ENCODE results near the gene GHRL.

DNA sequence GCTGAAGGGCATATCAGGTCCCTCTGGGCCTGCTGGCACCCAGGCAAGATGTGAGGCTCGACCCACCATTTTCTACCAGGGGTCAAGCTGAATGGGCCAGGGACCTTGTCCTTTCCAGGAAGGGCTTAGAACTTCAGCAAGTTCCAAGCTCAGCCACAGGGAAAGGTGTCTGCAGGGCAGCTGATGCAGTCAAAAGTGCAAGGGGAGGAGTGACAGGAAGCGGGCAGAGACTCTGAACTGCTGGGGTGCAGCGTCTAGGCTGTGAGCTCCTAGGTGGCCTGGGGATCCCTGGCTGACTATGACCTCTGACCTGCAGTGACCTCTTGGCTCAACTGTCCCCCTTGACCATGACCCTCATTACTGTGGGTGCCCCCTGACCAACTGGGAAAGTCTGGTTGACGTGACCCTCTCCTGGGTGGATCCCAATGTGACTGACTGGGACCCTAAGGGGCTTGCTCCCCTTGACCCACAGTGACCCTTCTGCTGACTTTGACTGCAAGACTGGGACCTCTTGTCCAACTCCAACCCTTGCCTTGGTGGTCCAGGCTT is 42.5 kb upstream of the GHRL start:
- TF ChIP-seq, protein P1, sequence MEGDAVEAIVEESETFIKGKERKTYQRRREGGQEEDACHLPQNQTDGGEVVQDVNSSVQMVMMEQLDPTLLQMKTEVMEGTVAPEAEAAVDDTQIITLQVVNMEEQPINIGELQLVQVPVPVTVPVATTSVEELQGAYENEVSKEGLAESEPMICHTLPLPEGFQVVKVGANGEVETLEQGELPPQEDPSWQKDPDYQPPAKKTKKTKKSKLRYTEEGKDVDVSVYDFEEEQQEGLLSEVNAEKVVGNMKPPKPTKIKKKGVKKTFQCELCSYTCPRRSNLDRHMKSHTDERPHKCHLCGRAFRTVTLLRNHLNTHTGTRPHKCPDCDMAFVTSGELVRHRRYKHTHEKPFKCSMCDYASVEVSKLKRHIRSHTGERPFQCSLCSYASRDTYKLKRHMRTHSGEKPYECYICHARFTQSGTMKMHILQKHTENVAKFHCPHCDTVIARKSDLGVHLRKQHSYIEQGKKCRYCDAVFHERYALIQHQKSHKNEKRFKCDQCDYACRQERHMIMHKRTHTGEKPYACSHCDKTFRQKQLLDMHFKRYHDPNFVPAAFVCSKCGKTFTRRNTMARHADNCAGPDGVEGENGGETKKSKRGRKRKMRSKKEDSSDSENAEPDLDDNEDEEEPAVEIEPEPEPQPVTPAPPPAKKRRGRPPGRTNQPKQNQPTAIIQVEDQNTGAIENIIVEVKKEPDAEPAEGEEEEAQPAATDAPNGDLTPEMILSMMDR (IDR thresholded peaks at IDR 0.05; ENCODE audit: insufficient read depth, low read length, poor library complexity, severe bottlenecking) = no peak
- no peak for TF ChIP-seq EZH2phosphoT487 (conservative IDR thresholded peaks at IDR 0.05; ENCODE audit: low read length)
